Measurements from ENCODE around the gene L1CAM.

GRCh38 chrX:153871451-153871850, 14.5 kb downstream of the L1CAM start:
- no peak for TF ChIP-seq CREM (IDR thresholded peaks at IDR 0.05; ENCODE audit: low read depth)
- TF ChIP-seq ETS1 (conservative IDR thresholded peaks at IDR 0.05; ENCODE audit: control insufficient read depth, low read depth, low read length): no peak
- no peak for TF ChIP-seq RAD21 (CRISPR knock-in tag; conservative IDR thresholded peaks at IDR 0.05 in 1 of 2, IDR thresholded peaks at IDR 0.05 in 1 of 2)
- TF ChIP-seq CTCFL (IDR thresholded peaks at IDR 0.05; ENCODE audit: borderline replicate concordance, insufficient read depth, low read depth, low read length, poor library complexity, severe bottlenecking): no peak
- TF ChIP-seq U2AF2 (optimal IDR thresholded peaks at IDR 0.05; ENCODE audit: low read depth, low read length): no peak
- no peak for TF ChIP-seq ZNF324 (CRISPR knock-in tag; IDR thresholded peaks at IDR 0.05)

Measured in K562 (cell line).